A673 (cell line): ENCODE results near the gene SIGLEC7. TPM values are rescaled to one million over a fixed set of nuclear protein-coding genes. Genes with fewer than 3 reads are reported as not detected.

ENCODE experiments used
- BruUV-seq: library from RNA; stranded (reverse); fragments of 400-500 nt; replicated peaks from 2 replicates; lab custom pipeline; 2021; lab: Mats Ljungman, UMichigan
- CTCF ChIA-PET: fragments of 300-600 bp; sonication (Branson Sonifier 250); formaldehyde crosslinking; loops from one replicate; lab custom pipeline; 2022; ENCODE audit warnings: antibody characterized with exemption; lab: Charles Lee
- POLR2A ChIA-PET: fragments of 300-600 bp; sonication (Branson Sonifier 250); formaldehyde crosslinking; loops from one replicate; lab custom pipeline; 2022; ENCODE audit warnings: antibody characterized with exemption; ENCODE audit not compliant: low non-redundant PET; lab: Charles Lee
- DNase-seq: peaks from one replicate; pipeline ENCODE4 v3.0.0-alpha.2; 2015; ENCODE audit warnings: low spot score
- H3K27ac ChIP-seq: fragments of 200-600 bp; sonication (generic); 2 replicates; pipeline ENCODE4 v1.5.1; 2016; ENCODE audit warnings: mixed run types, low read depth, mild to moderate bottlenecking, mixed read lengths, antibody characterized with exemption, low read length; ENCODE audit not compliant: poor library complexity, severe bottlenecking
- H3K27me3 ChIP-seq: fragments of 200-600 bp; sonication (generic); replicated peaks from 2 replicates; pipeline ENCODE4 v1.6.1; 2017; ENCODE audit warnings: mixed run types, low read depth, mild to moderate bottlenecking, mixed read lengths, antibody characterized with exemption, low read length; ENCODE audit not compliant: insufficient read depth, poor library complexity
- H3K36me3 ChIP-seq: fragments of 200-600 bp; sonication (generic); 2 replicates; pipeline ENCODE4 v1.6.1; 2016; ENCODE audit warnings: mixed run types, mild to moderate bottlenecking, mixed read lengths, antibody characterized with exemption, low read length; ENCODE audit not compliant: insufficient read depth, poor library complexity, severe bottlenecking
- H3K4me1 ChIP-seq: fragments of 200-600 bp; sonication (generic); 2 replicates; pipeline ENCODE4 v1.6.1; 2017; ENCODE audit warnings: mixed run types, mild to moderate bottlenecking, mixed read lengths, antibody characterized with exemption, low read length; ENCODE audit not compliant: insufficient read depth, poor library complexity, severe bottlenecking
- H3K4me3 ChIP-seq: fragments of 200-600 bp; sonication (generic); 2 replicates; pipeline ENCODE4 v1.5.1; 2016; ENCODE audit warnings: low read depth, mixed run types, mild to moderate bottlenecking, mixed read lengths, low read length; ENCODE audit not compliant: poor library complexity, severe bottlenecking
- H3K9me3 ChIP-seq: fragments of 200-600 bp; sonication (generic); 2 replicates; pipeline ENCODE4 v1.6.1; 2016; ENCODE audit warnings: mixed run types, low read depth, mild to moderate bottlenecking, mixed read lengths, antibody characterized with exemption, low read length; ENCODE audit not compliant: poor library complexity, severe bottlenecking
- CTCF ChIP-seq: fragments of 300-800, 200-600 bp; sonication (generic); conservative IDR thresholded peaks from 2 replicates; pipeline ENCODE4 v1.5.1; 2017; ENCODE audit warnings: low read depth, mild to moderate bottlenecking, antibody characterized with exemption, low read length, moderate library complexity, mixed read lengths
- EZH2 ChIP-seq: fragments of 200-600 bp; sonication (generic); IDR thresholded peaks from 2 replicates; pipeline ENCODE4 v1.6.1; 2017; ENCODE audit warnings: borderline replicate concordance, low read depth, mild to moderate bottlenecking, mixed read lengths, antibody characterized with exemption, low read length; ENCODE audit not compliant: poor library complexity, severe bottlenecking
- intact Hi-C: fragments of 100-400 bp; cut with micrococcal nuclease; formaldehyde crosslinking; loops from one replicate; pipeline ENCODE4 v1.10.0; 2022; ENCODE audit not compliant: unreplicated experiment
- total RNA-seq: library from RNA; stranded (reverse); gene quantifications from 2 replicates; pipeline ENCODE4 v1.2.3, GENCODE V29; 2021

The SIGLEC7 gene
- total RNA-seq, 1 experiment from 2014 or later = not detected

DNA sequence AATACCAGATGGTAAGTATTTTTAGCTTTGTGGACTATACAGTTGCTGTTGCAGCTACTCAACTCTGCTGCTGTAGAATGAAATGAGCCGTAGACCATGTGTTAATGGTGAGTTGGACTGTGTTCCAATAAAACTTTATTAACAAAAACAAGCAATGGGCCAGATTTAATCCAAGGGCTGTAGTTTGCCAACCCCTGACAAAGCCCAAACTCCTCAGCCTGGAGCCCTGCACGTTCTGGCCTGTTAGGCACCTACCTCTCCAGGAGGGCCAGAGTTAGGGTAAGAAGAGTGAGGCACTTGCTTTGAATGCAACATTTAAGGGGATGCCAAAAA, 46.1 kb downstream of the SIGLEC7 start:
- H3K27ac ChIP-seq = no peak overlapping the region
- CTCF ChIA-PET = no interaction called here
- no peak for DNase-seq
- H3K4me3 ChIP-seq = no peak overlapping the region
- intact Hi-C loops = no loop called here
- POLR2A ChIA-PET = no interaction called here
- TF ChIP-seq CTCF = no peak
- TF ChIP-seq EZH2 = no peak
- no peaks in the 10 kb centered on the region for H3K36me3 ChIP-seq
- BruUV-seq = no TSS peak
- H3K9me3 ChIP-seq = no peaks in the 10 kb centered on the region
- no peaks in the 10 kb centered on the region for H3K4me1 ChIP-seq
- peaks cover 4% of the 10 kb centered on the region for H3K27me3 ChIP-seq

- POLR2A ChIA-PET = no interaction called here
- Histone ChIP-seq H3K4me1 (no peaks in the 10 kb centered on the region), H3K36me3 (no peaks in the 10 kb centered on the region), H3K27me3 (no peaks in the 10 kb centered on the region), H3K9me3 (no peaks in the 10 kb centered on the region), H3K27ac (no peak overlapping the region), H3K4me3 (no peak overlapping the region)
- intact Hi-C loops = no loop called here
- BruUV-seq = no TSS peak
- TF ChIP-seq EZH2 = no peak
- no peak for TF ChIP-seq CTCF
- no peak for DNase-seq
- CTCF ChIA-PET = no interaction called here
These were observed 50.6 kb downstream of the SIGLEC7 start for GRCh38 chr19:51192689-51193088.

GRCh38 chr19:51194527-51195315, 52.6 kb downstream of the SIGLEC7 start:
- Histone ChIP-seq H3K27ac (no peak overlapping the region), H3K36me3 (no peaks in the 10 kb centered on the region), H3K9me3 (no peaks in the 10 kb centered on the region), H3K4me3 (no peak overlapping the region), H3K4me1 (no peaks in the 10 kb centered on the region), H3K27me3 (no peaks in the 10 kb centered on the region)
- POLR2A ChIA-PET = no interaction called here
- no peak for DNase-seq
- BruUV-seq = no TSS peak
- intact Hi-C loops = no loop called here
- TF ChIP-seq EZH2 = no peak
- TF ChIP-seq CTCF = no peak
- CTCF ChIA-PET = no interaction called here
